GM21723 (cell line): Measurements from ENCODE around the gene CCDC81.

Experiments
- ATAC-seq: cut with Tn5 transposase; IDR thresholded peaks from one replicate; pipeline ENCODE4 v1.9.1; 2021; ENCODE audit warnings: mild to moderate bottlenecking, moderate library complexity; ENCODE audit not compliant: unreplicated experiment

The CCDC81 gene

GRCh38 chr11:86435711-86436110, 61.0 kb downstream of the CCDC81 start:
- no peak for ATAC-seq

GRCh38 chr11:86438685-86439084, 64.0 kb downstream of the CCDC81 start:
- no peak for ATAC-seq

- ATAC-seq: no peak
Measured at GRCh38 chr11:86440305-86440716, 65.6 kb downstream of the CCDC81 start.

- ATAC-seq: no peak
Measured at GRCh38 chr11:86440843-86441242, 66.2 kb downstream of the CCDC81 start.

GRCh38 chr11:86442420-86442819, 67.7 kb downstream of the CCDC81 start:
- ATAC-seq: no peak

- ATAC-seq: no peak
Measured at GRCh38 chr11:86442827-86443226, 68.1 kb downstream of the CCDC81 start.

- no peak for ATAC-seq
Measured at GRCh38 chr11:86443415-86443814, 68.7 kb downstream of the CCDC81 start.

- no peak for ATAC-seq
Measured at GRCh38 chr11:86444981-86445380, 70.3 kb downstream of the CCDC81 start.

GRCh38 chr11:86446163-86446923, 71.7 kb downstream of the CCDC81 start:
- ATAC-seq: no peak

- no peak for ATAC-seq
Measured at GRCh38 chr11:86446924-86447285, 72.2 kb downstream of the CCDC81 start.

- no peak for ATAC-seq
Measured at GRCh38 chr11:86447763-86448480, 73.2 kb downstream of the CCDC81 start.

- no peak for ATAC-seq
Measured at GRCh38 chr11:86449993-86450629, 75.4 kb downstream of the CCDC81 start.

GRCh38 chr11:86453290-86454030, 78.8 kb downstream of the CCDC81 start:
- ATAC-seq: no peak

GRCh38 chr11:86456075-86456939, 81.6 kb downstream of the CCDC81 start:
- peak; percentile 88 for ATAC-seq

- no peak for ATAC-seq
Measured at GRCh38 chr11:86458294-86459001, 83.8 kb downstream of the CCDC81 start.

GRCh38 chr11:86459002-86459385, 84.3 kb downstream of the CCDC81 start:
- no peak for ATAC-seq

- ATAC-seq: no peak
Measured at GRCh38 chr11:86459682-86460460, 85.2 kb downstream of the CCDC81 start.

GRCh38 chr11:86460461-86461385, 86.0 kb downstream of the CCDC81 start:
- no peak for ATAC-seq
